ENCODE data around the gene TPST1. TPM values are rescaled to one million over a fixed set of nuclear protein-coding genes. Genes with fewer than 3 reads are reported as not detected.
"Not testable (repeated sequence)": the region's sequence is repeated elsewhere in the genome, so short reads cannot be mapped to it uniquely, and the experiment has no call there.

TPST1 gene
- total RNA-seq, 1 donor from 2014 or later, result 6.5 TPM

DNA sequence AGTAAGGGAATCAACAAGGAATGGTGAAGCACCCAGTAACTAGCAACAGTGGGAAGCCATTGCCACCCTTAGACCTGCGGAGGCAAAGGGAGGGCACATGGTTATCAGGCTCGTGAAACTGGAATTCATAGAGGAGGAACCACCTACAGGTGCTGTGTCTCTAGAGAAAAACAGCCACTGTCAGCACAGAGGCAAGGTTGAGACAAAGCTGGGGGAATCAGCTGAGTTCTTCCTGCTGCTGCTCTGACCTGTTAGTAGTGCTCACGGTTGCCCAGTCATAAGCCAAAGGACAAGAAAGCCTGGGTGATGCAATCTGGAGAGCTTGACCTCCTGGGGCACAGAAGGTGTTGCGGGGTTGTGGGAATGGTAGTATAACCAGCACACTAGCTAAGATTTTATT is 110.1 kb downstream of the TPST1 start:
- no peaks in the 10 kb centered on the region for H3K4me1 Mint-ChIP-seq
- ATAC-seq (ENCODE audit: low read depth) (no peak), DNase-seq (no peak)
- H3K27ac Mint-ChIP-seq, result no peak overlapping the region
- H3K27me3 Mint-ChIP-seq, result no peaks in the 10 kb centered on the region
- ChIA-PET CTCF (no interaction called here), POLR2A (no interaction called here)
- H3K4me3 Mint-ChIP-seq, result no peak overlapping the region
- TF ChIP-seq, protein P1, sequence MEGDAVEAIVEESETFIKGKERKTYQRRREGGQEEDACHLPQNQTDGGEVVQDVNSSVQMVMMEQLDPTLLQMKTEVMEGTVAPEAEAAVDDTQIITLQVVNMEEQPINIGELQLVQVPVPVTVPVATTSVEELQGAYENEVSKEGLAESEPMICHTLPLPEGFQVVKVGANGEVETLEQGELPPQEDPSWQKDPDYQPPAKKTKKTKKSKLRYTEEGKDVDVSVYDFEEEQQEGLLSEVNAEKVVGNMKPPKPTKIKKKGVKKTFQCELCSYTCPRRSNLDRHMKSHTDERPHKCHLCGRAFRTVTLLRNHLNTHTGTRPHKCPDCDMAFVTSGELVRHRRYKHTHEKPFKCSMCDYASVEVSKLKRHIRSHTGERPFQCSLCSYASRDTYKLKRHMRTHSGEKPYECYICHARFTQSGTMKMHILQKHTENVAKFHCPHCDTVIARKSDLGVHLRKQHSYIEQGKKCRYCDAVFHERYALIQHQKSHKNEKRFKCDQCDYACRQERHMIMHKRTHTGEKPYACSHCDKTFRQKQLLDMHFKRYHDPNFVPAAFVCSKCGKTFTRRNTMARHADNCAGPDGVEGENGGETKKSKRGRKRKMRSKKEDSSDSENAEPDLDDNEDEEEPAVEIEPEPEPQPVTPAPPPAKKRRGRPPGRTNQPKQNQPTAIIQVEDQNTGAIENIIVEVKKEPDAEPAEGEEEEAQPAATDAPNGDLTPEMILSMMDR (IDR thresholded peaks at IDR 0.05), result no peak
- no peaks in the 10 kb centered on the region for H3K36me3 Mint-ChIP-seq (ENCODE audit: low read depth)
- no peaks in the 10 kb centered on the region for H3K9me3 Mint-ChIP-seq
- intact Hi-C loops (cut with micrococcal nuclease), result no loop called here

DNA sequence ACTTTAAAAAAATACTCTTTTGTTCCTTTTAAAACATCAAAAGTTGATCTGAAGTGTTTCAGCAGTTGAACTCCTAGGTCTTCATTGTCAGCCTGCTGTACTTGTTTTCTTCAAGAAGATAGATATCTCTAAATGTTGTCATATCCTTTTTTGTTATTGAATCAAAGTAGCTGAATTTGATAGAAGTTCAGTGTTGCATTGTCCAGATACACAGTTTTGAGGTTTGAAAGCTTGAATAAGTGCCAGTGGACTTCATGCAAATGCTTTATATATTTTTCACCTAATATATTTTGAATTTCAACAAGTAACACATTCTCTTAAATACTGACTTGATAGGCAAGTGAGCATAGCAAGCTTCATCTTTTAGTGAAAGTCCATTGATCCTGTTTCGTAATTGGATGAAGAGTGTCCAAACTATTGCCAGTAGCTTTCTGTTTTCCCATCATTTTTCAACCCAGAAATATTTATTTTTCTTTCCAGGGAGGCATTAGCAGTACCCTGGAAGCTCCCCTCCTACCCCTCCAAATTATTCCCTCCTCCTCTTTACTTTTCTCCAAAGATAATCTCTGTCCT is 114.4 kb downstream of the TPST1 start:
- no peak for ATAC-seq (ENCODE audit: low read depth)
- no peaks in the 10 kb centered on the region for H3K4me1 Mint-ChIP-seq
- TF ChIP-seq, protein P1 (IDR thresholded peaks at IDR 0.05), result no peak
- peaks cover 17% of the 10 kb centered on the region for H3K36me3 Mint-ChIP-seq (ENCODE audit: low read depth)
- ChIA-PET POLR2A (no interaction called here), CTCF (no interaction called here)
- H3K27ac Mint-ChIP-seq, result no peak overlapping the region
- H3K4me3 Mint-ChIP-seq, result no peak overlapping the region
- H3K27me3 Mint-ChIP-seq, result no peaks in the 10 kb centered on the region
- DNase-seq, result no peak
- peaks cover 13% of the 10 kb centered on the region for H3K9me3 Mint-ChIP-seq
- intact Hi-C loops (cut with micrococcal nuclease), result no loop called here

DNA sequence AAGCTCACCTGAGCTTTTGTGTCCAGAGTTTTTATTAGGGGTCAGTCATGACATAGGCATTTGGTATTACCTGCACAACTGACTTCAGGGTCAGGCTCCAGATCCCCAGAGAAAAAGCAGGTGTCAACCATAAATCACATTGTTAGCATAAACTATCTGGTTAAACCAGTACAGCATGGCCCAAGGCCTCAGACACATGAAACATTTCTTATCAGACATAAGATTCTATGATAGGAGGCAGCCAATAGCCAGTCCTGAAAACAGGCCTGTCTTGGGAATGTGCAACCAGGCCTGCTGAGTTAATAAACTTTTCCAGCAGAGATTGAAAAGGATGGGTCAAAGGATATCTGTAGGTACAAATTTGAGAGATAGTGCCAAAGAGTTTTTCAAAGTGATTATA is 116.1 kb downstream of the TPST1 start:
- CTCF ChIA-PET, result no interaction called here

DNA sequence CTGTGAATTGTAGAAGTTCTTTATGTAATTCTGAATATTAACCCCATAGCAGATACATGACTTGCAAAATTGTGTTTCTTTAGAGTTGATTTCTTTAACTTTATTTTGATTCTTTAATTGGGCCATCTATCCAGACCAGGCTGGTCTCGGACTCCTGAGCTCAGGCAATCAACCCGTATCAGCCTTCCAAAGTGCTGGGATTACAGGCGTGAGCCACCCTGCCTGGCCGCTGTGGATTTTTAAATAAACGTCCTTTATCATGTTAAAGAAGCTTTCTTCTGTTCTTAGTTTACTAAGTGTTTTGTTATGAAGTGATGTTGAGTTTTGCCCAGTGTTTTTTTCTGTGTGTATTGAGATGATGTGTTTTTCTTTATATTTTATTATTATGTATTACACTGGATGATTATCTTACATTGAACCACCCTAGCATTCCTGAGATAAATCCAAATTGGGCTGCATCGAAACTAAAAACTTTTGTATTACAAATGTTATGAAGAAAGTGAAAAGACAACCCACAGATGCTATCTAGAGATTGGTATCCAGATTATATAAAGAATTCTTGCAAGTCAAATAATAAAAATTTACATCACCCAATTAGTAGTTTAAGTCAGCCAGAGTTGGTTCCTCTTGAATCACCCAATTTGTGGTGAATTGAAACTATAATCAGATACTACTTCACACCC is 118.1 kb downstream of the TPST1 start:
- CTCF ChIA-PET, result no interaction called here

More for the DNA sequence above, 116.1 kb downstream of the TPST1 start:
- H3K4me3 Mint-ChIP-seq, result no peak overlapping the region
- H3K27me3 Mint-ChIP-seq, result no peaks in the 10 kb centered on the region
- H3K36me3 Mint-ChIP-seq (ENCODE audit: low read depth), result peaks cover 21% of the 10 kb centered on the region
- ATAC-seq (ENCODE audit: low read depth) (no peak), DNase-seq (no peak)
- H3K9me3 Mint-ChIP-seq, result peaks cover 13% of the 10 kb centered on the region
- POLR2A ChIA-PET, result no interaction called here
- H3K4me1 Mint-ChIP-seq, result peaks cover 5% of the 10 kb centered on the region
- intact Hi-C loops (cut with micrococcal nuclease), result no loop called here
- no peak overlapping the region for H3K27ac Mint-ChIP-seq
- TF ChIP-seq, protein P1 (IDR thresholded peaks at IDR 0.05), result no peak

DNA sequence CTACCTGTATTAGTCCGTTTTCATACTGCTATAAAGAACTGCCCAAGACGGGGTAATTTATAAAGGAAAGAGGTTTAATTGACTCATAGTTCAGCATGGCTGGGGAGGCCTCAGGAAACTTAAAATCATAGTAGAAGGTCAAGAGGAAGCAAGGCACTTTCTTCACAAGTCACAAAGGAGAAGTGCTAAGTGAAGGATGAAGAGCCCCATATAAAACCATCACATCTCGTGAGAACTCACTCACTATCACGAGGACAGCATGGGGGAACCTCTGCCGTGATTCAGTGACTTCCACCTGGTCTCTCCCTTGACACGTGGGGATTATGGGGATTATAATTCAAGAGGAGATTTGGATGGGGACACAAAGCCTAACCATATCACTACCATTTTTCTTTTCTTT is 119.9 kb downstream of the TPST1 start:
- H3K4me3 Mint-ChIP-seq, POLR2A ChIA-PET: not testable (repeated sequence)
- H3K36me3 Mint-ChIP-seq (ENCODE audit: low read depth), result peaks cover 21% of the 10 kb centered on the region

More for the DNA sequence above, 118.1 kb downstream of the TPST1 start:
- intact Hi-C loops (cut with micrococcal nuclease), result no loop called here
- no peaks in the 10 kb centered on the region for H3K27me3 Mint-ChIP-seq
- ATAC-seq (ENCODE audit: low read depth), result no peak
- peaks cover 13% of the 10 kb centered on the region for H3K9me3 Mint-ChIP-seq
- no peak overlapping the region for H3K27ac Mint-ChIP-seq
- DNase-seq, result no peak
- H3K4me3 Mint-ChIP-seq, result no peak overlapping the region
- peaks cover 5% of the 10 kb centered on the region for H3K4me1 Mint-ChIP-seq
- H3K36me3 Mint-ChIP-seq (ENCODE audit: low read depth), result peaks cover 21% of the 10 kb centered on the region
- TF ChIP-seq, protein P1 (IDR thresholded peaks at IDR 0.05), result no peak
- POLR2A ChIA-PET, result no interaction called here

More for the DNA sequence above, 119.9 kb downstream of the TPST1 start:
- intact Hi-C loops (cut with micrococcal nuclease); ATAC-seq (ENCODE audit: low read depth); H3K4me1 Mint-ChIP-seq; H3K27me3 Mint-ChIP-seq; H3K27ac Mint-ChIP-seq; CTCF ChIA-PET; DNase-seq: not testable (repeated sequence)
- H3K9me3 Mint-ChIP-seq, result peaks cover 13% of the 10 kb centered on the region

Measured in activated B cell treated with CpG ODN at 0.5 μM for 24 hours (primary cell).